Activated CD4-positive, alpha-beta T cell treated with anti-CD3 and anti-CD28 coated beads for 48 hours (primary cell): ENCODE results near the gene LDLRAP1.

ENCODE experiments used
- DNase-seq: peaks from one replicate; pipeline ENCODE4 v3.0.0-alpha.2; 2020

The LDLRAP1 gene

DNA sequence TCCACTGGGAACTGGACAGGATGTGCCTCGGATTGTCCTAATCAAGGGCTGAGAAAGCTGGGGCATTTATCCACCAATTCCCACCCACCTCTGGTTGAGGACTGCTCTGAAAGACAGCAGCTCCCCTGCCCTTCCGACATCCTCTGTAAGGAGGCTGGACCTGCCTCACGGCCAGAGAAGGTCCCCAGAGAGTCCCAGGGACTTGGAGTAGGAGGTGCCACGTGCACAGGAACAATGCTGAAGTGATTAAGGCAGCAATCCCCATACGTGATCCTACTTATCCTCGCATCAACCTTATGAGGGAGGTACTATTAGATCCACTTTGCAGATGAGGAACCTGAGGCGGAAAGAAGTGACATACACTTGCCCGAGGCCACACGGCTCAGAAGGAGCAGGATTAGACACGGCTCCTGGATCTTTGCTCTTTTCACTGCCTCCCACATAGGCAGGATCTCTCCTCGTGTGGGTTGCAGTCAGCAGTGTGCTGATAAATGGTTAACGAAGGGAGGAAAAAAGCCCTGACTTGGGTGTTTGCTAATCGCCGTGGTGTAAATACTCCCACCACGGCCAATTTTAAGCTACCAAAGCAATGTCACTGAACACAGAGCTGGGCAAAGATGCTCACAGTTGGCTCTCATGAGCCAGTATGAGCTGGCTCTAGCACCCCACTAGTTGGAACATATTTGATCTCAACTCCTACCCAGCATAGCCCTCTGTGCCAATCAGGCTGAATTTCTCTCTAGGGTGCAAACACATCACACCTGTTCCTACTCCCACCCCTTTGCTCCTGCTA is 18.6 kb upstream of the LDLRAP1 start:
- DNase-seq: no peak

DNA sequence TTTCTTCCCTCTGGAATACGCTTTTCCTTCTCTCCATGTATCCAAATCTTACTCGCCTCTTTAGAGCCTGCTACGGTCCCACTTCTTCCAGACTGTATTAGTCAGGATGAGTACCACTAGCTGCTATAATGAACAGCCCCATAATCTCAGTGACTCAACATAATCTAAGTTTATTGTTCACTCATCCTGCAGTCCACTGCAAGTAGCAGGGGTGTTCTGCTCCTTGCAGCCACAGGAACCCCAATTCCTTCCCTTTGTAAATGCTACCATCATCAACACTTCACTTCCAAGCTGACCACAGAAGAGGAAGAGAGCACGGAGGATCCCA is 18.1 kb upstream of the LDLRAP1 start:
- DNase-seq: no peak

DNA sequence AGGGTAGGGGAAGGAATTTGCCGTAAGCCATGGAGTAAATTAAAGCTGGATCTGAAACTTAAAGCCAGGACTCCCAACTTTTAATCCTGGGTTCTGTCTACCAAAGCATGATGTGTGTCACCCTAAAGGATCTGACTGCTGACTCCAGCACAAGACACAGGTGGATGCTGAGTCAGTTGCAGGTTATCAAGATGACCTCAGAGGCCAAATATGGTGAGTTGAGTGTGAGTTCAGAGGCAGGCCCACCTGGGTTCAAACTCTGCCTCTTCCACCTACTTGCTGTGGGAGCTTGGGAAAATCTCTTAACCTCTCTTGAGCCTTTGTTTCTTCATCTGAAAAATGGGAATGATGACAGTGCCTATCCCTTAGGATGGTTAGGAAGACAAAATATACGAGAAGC is 16.7 kb upstream of the LDLRAP1 start:
- DNase-seq: no peak

DNA sequence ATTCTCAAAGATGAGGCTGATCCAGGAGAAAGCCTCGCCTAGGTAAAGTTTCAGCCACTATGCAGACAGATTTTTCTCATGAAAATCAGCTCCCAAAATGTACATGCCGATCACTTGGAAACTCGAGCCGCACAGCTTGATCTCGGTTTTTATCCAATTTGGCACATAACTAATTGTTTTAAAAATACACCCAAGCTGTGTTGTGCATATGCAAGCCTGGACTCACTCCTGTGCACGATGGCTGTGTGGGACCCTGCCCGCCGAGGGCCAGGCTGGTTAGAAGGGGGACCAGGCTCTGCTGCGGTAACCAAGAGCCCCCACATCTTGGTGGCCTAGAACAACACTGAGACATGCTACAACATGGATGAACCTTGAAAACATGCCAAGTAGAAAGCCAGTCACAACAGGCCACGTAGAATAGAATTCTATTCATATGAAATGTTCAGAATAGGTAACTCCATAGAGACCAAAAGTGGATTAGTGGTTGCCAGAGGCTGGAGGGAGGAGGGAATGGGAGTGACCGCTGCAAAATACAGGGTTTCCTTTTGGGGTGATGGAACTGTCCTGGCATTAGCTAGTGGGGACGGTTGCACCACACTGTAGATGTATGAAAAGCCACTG is 16.1 kb upstream of the LDLRAP1 start:
- DNase-seq: no peak

DNA sequence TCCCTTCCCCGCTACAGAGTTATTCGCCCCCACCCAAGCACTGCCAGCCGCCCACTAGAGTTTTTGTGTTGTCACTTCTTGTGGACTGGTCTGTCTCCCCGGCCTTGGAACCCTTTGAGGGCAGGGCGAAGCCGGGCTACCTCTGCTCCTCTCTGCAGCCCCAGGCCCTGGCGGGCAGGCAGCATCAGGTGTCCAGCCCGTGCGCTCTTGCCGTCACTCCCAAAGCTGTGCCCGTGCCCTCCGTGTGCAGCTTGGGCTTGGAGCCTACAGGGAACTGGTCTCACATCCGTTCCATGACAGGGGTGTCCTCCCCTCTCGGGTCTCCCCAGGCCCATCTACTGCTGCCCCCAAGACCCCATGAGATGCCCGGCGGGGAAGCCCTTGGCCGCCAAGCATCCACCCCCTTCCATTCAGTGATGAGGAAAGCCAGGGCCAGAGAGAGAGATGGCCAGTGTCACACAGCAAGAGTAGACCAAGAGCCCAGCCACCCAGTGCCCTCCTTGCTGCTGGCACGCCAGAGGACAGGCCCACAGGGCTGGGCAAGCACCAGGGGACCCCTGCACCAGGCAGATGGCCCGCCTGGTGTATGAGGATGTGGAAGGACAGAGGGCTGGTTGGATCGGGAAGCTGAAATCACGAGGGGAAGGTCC is 15.3 kb upstream of the LDLRAP1 start:
- no peak for DNase-seq

DNA sequence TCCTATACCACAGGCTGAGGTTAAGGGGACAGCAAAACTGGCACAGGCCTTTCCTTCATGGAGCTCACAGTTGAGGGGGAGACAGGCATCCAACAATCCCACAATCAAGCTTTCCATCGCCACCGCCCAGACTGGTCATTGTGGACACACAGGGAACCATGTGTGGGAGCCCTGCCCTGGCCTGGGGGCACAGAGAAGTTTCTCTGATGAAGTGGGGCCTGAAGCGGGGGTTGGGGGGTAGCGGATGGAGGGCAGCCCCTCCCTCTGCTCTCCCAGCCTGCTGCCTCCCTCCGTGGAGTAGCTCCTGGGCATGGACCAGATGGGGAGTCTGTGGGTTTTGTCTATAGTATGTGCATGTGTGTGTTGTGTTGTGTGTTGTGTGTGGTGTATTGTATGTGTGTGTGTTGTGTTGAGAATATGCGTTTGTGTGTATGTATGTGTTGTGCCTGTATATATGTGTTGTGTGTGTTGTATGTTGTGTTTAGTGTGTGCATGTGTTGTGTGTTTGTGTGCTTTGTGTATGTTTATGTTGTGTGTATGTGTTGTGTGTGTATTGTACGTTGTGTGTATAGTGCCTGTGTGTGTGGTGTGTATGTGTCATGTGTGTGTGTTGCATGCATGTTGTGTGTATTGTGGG is 14.4 kb upstream of the LDLRAP1 start:
- no peak for DNase-seq

DNA sequence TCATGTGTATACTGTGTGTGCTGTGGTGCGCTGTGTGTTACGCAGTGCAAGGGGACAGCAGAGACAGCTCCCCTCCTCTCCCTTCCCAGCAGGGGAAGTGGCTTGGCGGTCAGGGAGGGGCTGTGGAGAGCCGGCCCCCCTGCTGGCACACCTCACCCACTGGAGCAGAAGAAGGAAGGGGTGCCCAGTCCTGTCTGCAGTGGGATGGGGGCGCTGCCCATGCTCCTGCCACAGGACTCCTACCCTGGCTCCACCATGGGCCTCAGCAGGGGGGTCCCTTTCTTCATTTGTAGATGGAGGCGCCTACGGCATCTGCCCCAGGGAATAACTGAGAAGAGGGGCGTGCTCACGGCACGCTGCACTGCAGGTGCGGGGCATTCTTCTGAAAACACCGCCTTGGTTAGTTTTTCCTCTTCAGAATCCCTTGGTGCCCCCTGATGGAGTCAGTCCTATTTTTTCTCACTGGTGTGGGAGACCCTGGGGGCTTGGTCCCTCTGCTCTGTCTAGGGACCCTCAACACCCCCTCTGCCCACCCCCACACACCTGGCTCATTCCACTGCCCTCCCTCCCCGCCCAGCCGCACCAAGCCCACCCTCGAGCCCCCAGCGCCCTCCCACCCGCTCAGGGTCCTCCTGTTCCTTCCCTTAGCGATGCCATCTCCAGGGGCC is 13.8 kb upstream of the LDLRAP1 start:
- DNase-seq: no peak

DNA sequence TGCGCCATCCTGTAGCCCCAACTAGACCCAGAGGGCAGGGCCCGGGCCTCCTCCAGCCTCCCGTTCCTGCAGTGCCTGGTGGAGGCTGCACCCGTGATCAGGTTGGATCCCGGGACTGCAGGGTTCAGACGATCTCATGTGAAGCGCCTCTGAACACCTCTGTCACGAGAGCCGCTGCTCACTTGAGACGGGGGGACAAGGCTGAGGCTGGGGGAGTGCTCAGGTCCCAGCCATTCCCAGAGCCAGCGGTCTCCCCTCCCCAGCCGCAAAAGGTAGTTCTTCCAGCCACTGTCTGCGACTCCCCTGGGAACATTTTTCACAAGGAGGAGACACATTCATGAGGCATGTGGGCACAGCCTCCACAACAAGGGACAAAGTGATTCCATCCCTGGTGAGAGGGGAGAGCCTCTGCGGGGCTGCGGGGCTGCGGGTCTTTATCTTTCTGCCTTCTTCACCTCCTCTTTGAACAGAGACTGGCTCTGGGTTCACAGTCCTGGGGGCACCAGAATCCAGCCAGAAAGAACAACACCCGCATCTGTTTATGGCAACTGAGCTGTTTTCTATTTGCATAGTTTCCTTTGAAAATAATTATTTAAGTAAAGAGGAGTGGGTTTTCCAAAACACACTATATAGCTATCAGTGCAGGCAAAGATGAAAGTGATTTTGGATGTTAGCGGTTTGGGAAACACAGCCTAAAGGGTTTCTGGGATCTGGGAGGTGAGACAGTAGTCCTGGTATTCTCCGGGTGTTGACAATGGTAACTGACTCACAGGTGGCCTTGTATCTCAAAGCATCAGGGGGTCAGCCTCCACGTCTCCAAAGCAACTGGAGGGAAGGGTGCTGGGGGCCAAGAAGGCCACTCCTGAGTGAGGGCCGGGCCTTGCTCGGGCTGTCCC is 13.0 kb upstream of the LDLRAP1 start:
- DNase-seq: no peak

DNA sequence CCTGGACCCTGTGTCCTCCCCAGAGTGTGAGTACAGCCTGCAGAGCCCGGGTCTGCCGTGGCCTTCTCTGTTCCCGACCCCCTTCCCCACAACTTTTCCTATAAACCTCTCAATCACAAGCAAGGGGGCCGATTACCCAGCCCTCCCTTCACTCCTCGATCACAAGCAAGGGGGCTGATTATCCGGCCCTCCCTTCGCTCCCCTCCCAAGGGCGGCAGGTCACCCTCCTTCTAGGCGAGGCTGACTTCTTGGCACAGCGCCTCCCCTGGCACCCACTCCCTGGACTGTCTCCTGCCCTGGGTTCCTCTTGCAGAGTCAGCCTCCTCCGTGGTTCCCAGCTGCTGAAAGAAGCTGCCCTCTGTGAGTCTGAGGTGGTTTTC is 12.3 kb upstream of the LDLRAP1 start:
- no peak for DNase-seq

DNA sequence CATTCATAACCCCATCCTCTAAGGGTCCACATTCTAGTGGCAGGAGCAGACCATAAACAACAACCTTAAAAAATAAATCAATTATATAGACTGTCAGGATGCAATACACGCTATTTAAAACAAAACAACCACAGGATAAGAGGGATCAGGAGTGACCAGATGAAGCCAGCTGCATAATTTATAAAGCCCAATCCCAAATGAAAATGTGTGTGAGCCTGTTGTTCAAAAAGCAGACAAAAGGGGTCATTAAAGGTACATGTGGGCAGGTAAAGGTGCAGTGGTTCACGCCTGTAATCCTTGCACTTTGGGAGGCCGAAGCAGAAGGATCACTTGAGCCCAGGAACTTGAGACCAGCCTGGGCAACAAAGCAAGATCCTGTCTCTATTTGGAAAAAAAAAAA is 10.4 kb upstream of the LDLRAP1 start:
- DNase-seq: no peak

DNA sequence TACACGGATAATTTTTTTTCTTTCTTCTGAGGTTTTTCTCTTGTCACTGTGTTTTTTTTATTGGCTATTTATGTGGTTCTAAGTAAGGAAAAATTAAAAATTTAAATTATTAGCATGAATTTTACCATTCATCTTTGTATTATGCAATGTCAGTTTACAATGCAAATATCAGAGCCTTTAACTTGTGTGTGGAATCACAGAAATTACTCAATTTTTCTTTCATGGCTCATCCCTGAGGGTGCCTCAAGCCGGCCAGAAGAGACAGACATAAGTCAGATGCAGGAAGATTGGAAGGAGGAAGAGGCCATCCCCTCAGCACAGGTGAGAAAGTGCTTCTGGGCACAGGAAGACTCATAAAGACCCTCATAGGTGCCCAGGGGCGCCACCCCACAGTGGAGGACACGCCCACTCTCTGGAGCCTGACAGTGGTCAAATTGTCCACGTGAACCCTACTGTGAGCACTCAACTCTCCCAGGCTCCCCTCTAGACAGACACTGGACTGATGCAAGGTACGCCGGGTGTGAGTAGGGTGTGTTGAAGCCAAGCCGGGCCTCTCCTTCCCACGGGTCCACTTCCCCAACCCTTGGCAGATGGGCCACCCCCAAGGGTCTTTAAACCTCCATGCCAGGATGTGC is 9.5 kb upstream of the LDLRAP1 start:
- no peak for DNase-seq

DNA sequence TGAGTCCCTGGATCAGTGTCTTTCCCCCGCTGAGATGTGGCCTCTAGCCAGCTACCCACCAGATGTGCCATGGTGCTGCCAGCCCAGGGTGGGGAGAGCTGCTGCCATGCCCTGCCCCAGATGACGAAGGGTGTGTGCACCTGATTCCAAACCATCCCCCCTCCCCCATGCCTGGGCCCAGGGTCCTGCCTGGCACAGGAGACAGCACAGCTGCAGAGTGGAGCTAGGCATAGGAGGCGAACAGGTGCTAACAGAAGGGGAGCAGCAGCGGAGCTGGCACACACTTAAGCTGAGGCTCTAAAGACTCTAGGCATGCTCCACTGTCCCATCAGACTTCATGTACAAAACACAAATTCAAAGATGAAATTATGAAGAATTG is 9.0 kb upstream of the LDLRAP1 start:
- DNase-seq: no peak

DNA sequence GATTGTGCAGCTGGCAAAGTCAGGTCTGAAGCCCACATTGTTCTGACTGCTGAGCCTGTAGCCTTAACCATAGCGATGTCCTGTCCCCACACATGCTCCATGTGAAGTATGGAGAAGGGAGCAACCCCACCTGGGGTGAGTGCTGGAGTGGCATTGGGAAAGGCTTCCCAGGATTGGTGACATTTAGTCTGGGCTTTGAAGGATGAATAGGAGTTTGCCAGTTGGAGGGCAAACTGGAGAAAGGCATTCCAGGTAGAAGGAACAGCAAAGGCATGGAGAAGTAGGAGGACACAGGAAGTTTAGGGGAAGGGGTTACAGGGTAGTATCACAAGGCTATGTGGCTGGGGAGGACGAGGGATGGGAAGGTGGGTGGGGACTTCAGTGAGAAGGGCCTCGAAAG is 7.3 kb upstream of the LDLRAP1 start:
- DNase-seq: no peak

DNA sequence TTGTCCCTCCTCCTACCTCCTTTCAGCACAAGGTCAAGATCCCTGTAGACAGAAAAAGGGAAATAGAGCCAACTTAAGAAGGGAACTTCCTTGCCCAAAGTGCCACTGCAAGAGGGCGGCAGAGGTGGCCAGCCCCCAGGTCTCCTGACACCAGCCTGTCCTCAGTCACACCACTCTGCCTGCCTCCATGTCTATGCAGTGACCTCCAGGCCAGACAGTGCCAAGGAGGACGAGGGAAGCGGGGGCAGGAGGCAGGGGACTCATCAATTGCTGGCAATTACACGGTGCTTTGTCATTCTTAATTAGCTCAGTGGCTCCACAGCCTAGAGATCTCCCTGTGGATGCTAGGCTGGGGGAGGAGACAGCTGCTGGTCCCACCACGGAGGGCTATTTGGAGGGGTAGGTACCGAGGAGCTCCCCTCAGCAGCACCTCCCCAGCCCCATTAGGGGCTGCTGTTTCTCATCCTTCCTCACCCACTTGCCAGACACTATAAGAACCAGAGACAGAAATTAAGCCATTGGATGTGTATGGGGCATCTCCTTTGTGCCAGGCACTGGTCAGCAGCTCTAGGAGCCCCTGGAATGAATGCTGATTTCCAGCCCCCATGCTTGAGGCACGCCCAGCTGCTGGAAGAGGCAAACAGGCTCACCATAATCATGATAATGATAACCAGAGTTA is 6.1 kb upstream of the LDLRAP1 start:
- DNase-seq: no peak

DNA sequence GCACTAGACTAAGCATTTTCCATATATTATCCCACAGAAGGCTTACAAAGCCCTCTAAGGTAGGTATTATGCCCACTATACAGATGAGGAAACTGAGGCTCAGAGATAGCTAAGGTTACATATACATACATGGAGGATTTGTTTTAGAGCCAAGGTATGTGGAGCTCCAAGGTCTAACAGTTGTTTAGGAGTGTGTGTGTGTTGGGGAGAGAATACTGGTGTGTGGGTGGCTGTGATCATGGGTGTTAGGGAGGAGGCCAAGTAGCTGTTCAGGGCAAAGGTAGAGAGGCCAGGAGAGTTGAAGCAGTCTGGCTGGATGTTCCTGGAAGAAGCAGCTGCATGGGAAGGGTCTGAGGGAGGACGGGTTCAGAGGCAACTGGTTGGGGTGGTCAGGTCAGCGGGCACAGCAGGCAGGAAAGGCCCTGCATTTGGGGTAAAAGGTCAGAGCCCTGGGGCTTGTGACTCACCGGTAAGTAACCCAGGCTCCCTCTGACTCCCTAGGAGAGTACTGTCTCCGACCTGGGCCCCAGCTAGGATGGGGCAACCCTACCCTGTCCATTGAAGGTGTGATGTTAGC is 5.1 kb upstream of the LDLRAP1 start:
- no peak for DNase-seq

DNA sequence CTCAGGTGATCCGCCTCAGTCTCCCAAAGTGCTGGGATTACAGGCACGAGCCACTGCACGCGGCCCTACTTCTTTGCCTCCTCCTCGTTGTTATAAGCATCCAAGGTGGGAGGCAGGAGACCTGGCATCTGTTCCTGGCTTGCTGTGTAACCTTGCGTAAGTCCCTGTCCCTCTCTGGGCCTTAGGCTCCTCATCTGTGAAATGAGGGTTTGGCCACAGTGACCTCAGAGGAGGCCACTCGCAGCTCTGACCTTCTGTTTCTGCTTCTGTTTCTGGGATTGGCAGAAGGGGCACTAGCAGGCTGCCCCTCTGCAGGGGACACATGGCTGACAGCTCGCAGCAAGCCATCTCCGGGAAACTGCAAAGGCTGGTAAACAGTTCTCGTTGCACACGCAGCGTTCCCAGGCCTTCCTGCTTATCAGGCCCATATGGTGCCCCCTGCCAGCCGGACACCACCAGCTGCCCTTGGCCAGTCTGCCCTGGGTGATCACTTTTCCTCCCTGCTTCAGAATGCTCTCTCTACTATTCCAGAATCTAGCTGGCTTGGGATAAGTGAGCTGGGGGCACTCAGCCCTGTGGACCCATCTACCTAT is 2.6 kb upstream of the LDLRAP1 start:
- no peak for DNase-seq

DNA sequence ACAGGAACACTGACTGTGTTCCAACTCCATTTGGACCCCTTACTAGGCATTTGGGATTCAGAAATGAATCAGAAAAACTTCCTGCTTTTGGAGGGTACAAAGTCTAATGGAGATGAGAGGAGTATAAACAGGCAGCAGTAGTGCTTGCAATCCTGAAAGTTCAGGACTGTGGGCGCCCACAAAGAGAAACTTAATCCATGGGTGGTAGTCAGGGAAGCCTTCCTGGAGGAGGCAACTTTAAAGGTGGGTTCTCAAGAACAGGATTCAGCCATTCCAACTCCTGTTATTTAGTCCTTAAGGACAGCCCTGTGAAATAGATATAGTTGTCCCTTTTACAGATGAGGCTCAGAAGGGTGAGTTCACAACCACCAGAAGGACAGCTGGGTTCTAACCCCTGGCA is 2.0 kb upstream of the LDLRAP1 start:
- no peak for DNase-seq

DNA sequence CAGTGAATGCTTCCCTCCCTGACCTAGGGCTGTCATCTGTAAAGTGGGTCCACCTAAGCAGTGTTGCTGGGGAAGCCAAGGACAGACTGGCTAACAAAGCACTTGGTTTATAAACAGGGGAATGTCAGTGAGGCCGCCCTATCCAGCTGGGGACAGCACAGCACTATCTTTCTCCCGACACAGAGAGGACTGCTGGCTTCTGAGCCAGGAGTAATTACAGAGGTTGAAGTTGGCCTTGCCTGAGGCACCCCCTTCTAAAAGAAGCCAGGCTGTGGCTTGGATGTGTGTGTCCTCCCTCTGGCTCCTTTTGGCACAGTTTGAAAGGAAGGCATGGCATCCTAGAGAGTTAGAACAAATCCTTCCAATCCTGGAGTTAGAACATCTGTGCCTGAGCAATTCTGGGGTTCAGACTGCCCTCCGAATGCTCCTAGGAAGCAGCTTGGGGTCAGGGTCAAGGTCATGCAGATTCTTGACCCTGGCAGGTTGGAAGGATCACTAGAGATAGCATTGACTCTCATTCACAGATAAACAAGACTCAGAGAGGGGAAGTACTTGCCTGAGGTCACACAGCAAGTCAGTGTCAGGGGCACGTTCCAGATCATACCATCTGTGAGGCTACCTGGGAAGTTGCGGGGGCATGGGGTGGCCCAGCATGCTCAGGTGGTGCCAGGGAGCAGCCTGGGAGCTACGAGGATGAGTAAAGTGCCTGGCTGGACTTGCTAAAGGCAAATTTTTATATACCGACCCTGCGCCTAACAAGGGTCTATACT is 1.3 kb upstream of the LDLRAP1 start:
- DNase-seq: no peak

DNA sequence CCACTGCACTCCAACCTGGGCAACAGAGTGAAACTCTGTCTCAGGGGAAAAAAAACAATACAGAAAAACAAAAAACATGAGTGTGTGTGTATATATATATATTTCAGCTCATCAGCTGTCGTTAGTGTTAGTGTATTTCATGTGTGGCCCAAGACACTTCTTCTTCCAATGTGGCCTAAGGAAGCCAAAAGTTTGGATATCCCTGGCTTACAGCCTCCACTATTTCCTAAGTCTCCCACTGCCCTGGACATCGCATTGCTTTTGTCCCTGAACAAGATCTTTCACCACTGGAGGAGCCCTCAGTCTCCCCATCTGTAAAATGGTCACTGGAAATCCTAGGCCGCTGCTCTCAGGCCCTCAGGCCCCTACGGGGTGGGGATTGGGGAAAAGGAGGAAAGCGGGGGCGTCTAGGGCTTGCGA is 391 bp upstream of the LDLRAP1 start:
- DNase-seq: no peak
